ENCODE measurements around the gene GGT7. TPM values are rescaled to one million over a fixed set of nuclear protein-coding genes. Genes with fewer than 3 reads are reported as not detected.

Gene GGT7
- total RNA-seq, 3 donors from 2014 or later: 14.4 to 24.6 (median 20.3) TPM

GRCh38 chr20:34873583-34874093 is 982 bp upstream of the GGT7 start:
- intact Hi-C loops (cut with DNase I, micrococcal nuclease): loop anchor here (2.0 to 5.0 kb wide), 2 partner anchors 81 to 219 kb away; partner anchors contain the start of genes GSS (in 1 of the 2), MYH7B (in 1 of the 2) and TRPC4AP (in 1 of the 2)
- no peaks in the 10 kb centered on the region for H3K9me3 ChIP-seq
- no peak for TF ChIP-seq CTCF (IDR thresholded peaks at IDR 0.05)
- DNase-seq (no peak), ATAC-seq (no peak)
- H3K36me3 ChIP-seq (ENCODE audit: low read depth): no peaks in the 10 kb centered on the region
- H3K4me3 ChIP-seq: no peak overlapping the region
- H3K4me1 ChIP-seq (ENCODE audit: low read depth): peaks cover 30% of the 10 kb centered on the region

- TF ChIP-seq CTCF (IDR thresholded peaks at IDR 0.05): no peak
- peak in 1 of 3 donors; percentile 16 for DNase-seq
- intact Hi-C loops (cut with DNase I, micrococcal nuclease): loop anchor here in 1 of 2 donors (5.0 kb wide), 1 partner anchor 220 kb away; the partner anchor contains the start of gene TRPC4AP
- Histone ChIP-seq H3K9me3 (no peaks in the 10 kb centered on the region), H3K4me1 (ENCODE audit: low read depth) (peaks cover 30% of the 10 kb centered on the region), H3K36me3 (ENCODE audit: low read depth) (no peaks in the 10 kb centered on the region), H3K4me3 (peak overlapping the region; percentile 32)
- no peak for ATAC-seq
Measured at GRCh38 chr20:34871966-34872621, 562 bp downstream of the GGT7 start.

GRCh38 chr20:34871320-34871926 is 1.2 kb downstream of the GGT7 start:
- Histone ChIP-seq H3K36me3 (ENCODE audit: low read depth) (no peaks in the 10 kb centered on the region), H3K4me3 (no peak overlapping the region), H3K9me3 (no peaks in the 10 kb centered on the region), H3K4me1 (ENCODE audit: low read depth) (peaks cover 30% of the 10 kb centered on the region)
- DNase-seq: no peak
- ATAC-seq: no peak
- intact Hi-C loops (cut with DNase I, micrococcal nuclease): loop anchor here in 1 of 2 donors (5.0 kb wide), 1 partner anchor 221 kb away; the partner anchor contains the start of gene TRPC4AP
- TF ChIP-seq CTCF (IDR thresholded peaks at IDR 0.05): no peak

GRCh38 chr20:34864216-34864615 is 8.4 kb downstream of the GGT7 start:
- Histone ChIP-seq H3K4me1 (ENCODE audit: low read depth) (no peaks in the 10 kb centered on the region), H3K4me3 (no peak overlapping the region), H3K9me3 (no peaks in the 10 kb centered on the region), H3K36me3 (ENCODE audit: low read depth) (no peaks in the 10 kb centered on the region)
- ATAC-seq: no peak
- TF ChIP-seq CTCF (IDR thresholded peaks at IDR 0.05): no peak
- DNase-seq: no peak
- intact Hi-C loops (cut with DNase I, micrococcal nuclease): no loop called here

- Histone ChIP-seq H3K4me3 (no peak overlapping the region), H3K9me3 (no peaks in the 10 kb centered on the region), H3K36me3 (ENCODE audit: low read depth) (no peaks in the 10 kb centered on the region), H3K4me1 (ENCODE audit: low read depth) (no peaks in the 10 kb centered on the region)
- intact Hi-C loops (cut with DNase I, micrococcal nuclease): no loop called here
- no peak for TF ChIP-seq CTCF (IDR thresholded peaks at IDR 0.05)
- DNase-seq: no peak
- no peak for ATAC-seq
Measured at GRCh38 chr20:34863421-34863965, 9.2 kb downstream of the GGT7 start.
